Omental fat pad (tissue), 4 donors: Measurements from ENCODE around the gene SLC5A1. TPM values are rescaled to one million over a fixed set of nuclear protein-coding genes. Genes with fewer than 3 reads are reported as not detected.
A peak's percentile ranks its signal among the peaks of the same experiment; 100 is the strongest.

Experiments
- ATAC-seq: fragments of 150-250 bp; one replicate; pipeline ENCODE4 v1.9.1; 2016; ENCODE audit warnings: mild to moderate bottlenecking, moderate library complexity; ENCODE audit not compliant: low FRiP score
- DNase-seq: peaks from one replicate; pipeline ENCODE4 v3.0.0-alpha.2; 2019; ENCODE audit warnings: low spot score
- total RNA-seq, 4 donors: library from RNA; depleted of rRNA; stranded (reverse); fragments of >200 nt; gene quantifications; one replicate each; pipeline ENCODE4 v1.1.0, GENCODE V29; 2016
- TF ChIP-seq, protein P1 (sequence below), 3 donors: fragments of 450-650 bp; IDR thresholded peaks; one replicate each; pipeline ENCODE4 v1.5.1; 2016 to 2017; ENCODE audit warnings: antibody characterized with exemption in 3 of 3, mild to moderate bottlenecking in 3 of 3, moderate library complexity in 2 of 3

The SLC5A1 gene
- total RNA-seq, 4 donors from 2014 or later = not detected

DNA sequence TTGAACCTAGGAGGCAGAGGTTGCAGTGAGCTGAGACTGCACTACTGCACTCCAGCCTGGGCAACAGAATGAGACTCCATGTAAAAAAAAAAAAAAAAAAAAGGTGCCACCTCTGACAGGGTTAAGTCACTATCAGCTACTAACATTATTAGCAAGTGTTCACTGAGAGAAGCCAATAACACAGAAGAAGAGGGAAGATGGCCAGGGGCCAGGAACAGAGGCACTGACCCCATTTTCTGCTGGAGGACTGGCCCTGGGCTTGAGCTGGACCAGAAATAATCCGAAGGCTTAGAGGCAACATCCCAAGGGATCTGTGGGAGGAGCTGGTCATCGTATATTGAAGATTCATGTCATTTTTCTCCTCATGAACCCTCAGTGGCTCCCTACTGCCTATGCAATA, 5.0 kb downstream of the SLC5A1 start:
- DNase-seq (no peak), ATAC-seq (no peak)
- TF ChIP-seq, protein P1, sequence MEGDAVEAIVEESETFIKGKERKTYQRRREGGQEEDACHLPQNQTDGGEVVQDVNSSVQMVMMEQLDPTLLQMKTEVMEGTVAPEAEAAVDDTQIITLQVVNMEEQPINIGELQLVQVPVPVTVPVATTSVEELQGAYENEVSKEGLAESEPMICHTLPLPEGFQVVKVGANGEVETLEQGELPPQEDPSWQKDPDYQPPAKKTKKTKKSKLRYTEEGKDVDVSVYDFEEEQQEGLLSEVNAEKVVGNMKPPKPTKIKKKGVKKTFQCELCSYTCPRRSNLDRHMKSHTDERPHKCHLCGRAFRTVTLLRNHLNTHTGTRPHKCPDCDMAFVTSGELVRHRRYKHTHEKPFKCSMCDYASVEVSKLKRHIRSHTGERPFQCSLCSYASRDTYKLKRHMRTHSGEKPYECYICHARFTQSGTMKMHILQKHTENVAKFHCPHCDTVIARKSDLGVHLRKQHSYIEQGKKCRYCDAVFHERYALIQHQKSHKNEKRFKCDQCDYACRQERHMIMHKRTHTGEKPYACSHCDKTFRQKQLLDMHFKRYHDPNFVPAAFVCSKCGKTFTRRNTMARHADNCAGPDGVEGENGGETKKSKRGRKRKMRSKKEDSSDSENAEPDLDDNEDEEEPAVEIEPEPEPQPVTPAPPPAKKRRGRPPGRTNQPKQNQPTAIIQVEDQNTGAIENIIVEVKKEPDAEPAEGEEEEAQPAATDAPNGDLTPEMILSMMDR (IDR thresholded peaks at IDR 0.05) = no peak

DNA sequence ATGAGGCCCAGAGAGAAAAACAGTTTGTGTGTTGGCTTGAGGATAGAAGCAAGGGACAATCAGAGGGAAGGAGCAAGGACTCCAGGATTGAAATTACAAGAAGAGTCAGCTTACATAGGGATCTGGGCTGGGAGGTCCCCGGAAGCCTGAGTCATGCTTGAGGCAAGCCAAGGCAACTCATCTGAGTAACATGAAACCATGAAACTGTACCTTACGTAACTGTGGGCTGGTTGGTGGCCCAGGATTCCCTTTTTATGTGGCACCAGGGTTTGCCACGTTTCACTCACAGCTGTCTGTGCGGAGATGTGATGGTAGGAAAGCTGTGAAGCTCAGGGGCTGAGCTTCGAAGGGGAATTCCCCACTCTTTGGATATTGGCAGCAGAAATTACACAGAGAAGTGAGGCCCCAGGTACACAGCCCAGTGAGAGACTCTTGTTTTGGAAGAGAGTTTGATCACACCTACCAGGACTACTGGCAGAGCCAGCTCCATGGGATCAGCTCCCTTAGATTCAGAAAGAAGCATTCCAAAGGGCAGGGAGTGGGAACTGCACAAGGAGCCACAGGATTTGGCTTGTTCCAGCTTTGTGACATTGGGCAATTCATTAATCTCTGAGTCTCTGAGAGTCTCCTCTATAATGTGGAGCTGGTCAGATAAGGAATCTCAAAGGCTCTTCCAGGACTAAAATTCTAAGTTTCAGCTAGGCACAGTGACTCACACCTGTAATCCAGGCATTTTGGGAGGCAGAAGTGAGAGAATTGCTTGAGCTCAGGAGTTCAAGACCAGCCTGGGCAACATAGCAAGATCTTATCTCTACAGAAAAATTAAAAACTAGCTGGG, 7.8 kb downstream of the SLC5A1 start:
- no peak for DNase-seq
- TF ChIP-seq, protein P1 (IDR thresholded peaks at IDR 0.05) = no peak
- ATAC-seq = peak; percentile 62

DNA sequence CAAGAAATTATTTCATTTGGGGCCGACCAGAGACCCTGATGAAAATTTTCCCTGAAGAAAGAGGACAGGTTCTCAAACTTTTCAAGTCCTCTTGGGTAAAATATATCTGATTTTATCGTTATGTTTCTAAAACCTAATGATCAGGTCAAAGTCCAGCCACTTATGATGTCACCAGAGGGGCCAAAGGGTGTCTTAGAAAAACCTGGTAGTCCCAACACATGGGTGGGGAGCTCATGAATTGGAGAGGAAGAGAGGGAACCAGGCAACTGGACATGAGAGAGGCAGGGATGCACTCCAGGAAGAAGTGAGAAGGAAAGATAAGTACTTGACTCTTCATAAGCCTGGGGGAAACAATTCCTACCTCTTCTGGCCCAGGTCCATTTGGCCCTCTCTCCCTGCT, 9.2 kb downstream of the SLC5A1 start:
- TF ChIP-seq, protein P1 (IDR thresholded peaks at IDR 0.05) = no peak
- DNase-seq (no peak), ATAC-seq (no peak)

DNA sequence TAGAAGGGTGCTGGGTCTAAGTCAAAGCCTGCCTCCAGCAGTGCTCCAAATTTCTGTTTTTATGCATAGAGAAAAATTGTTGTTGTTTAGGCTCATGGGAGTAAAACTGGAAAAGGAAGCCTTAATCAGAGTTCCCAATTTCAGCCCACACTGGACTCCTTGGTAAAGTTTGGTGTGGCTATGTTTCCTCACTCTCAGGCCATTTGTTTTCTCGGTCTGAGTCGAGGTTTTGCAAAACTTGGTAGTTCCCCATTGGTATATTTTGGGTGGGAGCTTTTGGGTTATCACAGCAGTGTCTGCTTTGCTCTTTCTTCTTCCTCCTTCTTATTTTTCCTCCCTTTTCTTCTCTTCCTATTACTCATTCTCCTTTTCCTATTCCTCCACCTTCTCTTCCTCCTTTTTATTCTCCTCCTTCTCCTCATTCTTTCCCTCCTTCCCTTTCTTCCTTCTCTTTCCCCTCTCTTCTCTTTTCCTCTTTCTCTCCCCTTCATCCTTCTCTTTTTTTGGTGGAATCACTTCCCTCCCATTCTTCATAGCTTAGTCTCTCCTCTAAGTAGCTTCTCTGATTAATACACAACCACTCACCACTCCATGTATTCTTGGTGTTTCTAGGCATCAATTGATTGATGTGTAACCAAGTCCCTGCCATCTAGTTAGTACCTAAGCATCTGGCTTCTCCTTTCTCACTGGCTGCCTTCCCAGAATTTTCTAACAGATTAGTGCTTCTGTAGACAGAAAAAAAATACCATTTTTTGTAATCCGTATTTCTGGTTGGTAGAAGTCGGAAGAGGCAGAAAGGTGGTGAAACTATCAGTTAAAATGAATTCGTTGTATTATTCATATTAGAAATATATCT, 10.1 kb downstream of the SLC5A1 start:
- ATAC-seq = no peak
- TF ChIP-seq, protein P1 (IDR thresholded peaks at IDR 0.05) = no peak
- DNase-seq = no peak

DNA sequence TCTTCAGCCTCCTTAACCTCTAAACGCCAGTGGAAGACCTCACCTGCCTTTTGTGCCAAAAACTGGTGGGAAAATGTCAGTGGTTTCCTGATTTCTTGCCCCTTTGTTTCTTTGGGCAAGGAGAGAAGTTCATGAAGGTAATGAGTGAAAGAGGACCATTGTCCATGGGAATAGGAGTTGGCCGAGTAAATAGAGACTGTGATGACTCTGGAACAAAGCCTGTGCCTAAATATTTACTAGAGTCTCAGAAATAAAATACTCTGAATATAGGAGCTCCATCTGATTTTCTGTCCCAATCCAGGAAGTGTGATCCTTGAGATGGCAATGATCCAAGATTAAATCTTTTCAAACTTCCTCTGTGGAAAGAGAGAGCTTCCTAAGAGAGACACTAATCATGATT, 12.0 kb downstream of the SLC5A1 start:
- ATAC-seq (no peak), DNase-seq (no peak)
- TF ChIP-seq, protein P1 (IDR thresholded peaks at IDR 0.05) = no peak

DNA sequence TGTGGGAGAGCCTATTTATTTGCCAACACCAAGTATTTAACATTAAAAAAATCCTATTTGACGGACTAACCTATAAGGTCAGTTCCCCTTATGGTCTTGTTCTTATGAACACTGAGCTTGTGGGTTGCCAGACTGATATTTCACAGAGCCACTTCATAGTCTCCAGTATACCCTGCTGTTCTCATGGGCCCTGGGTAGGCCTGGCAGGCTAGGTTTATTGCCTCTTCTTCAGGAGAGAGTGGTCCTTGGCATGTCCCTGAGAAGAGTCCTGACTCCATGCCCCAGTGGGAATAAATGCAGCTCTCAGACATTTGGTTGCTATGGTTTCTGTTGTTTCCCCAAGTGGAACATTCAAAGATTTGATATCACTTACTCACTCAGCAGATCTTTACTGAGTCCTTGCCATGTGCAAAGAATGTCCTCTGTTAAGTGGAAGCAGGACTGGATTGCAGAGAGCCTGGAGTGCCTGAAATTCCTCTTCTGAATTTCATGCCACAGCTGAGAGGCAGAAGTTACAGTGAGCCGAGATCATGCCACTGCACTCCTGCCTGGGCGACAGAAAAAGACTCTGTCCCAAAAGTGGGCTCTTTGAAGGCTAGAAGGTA, 15.7 kb downstream of the SLC5A1 start:
- TF ChIP-seq, protein P1 (IDR thresholded peaks at IDR 0.05) = no peak
- DNase-seq = no peak
- ATAC-seq = no peak
